HFFc6 (cell line): Measurements from ENCODE around the gene DZIP1. TPM values are rescaled to one million over a fixed set of nuclear protein-coding genes. Genes with fewer than 3 reads are reported as not detected.

ENCODE experiments used
- DNase-seq: peaks from one replicate; pipeline ENCODE4 v3.0.0-alpha.2; 2018
- H3K27ac Mint-ChIP-seq: 2 replicates; pipeline ENCODE4 v1.8.0; 2020; ENCODE audit warnings: mild to moderate bottlenecking, mixed read lengths
- H3K27me3 Mint-ChIP-seq: 2 replicates; pipeline ENCODE4 v1.8.0; 2021; ENCODE audit warnings: mild to moderate bottlenecking, moderate library complexity, mixed read lengths; ENCODE audit not compliant: insufficient read depth
- H3K36me3 Mint-ChIP-seq: 2 replicates; pipeline ENCODE4 v1.8.0; 2021; ENCODE audit warnings: low read depth, mixed read lengths
- H3K4me1 Mint-ChIP-seq: 2 replicates; pipeline ENCODE4 v1.8.0; 2020; ENCODE audit warnings: low read depth, mixed read lengths
- H3K4me3 Mint-ChIP-seq: 2 replicates; pipeline ENCODE4 v1.8.0; 2020; ENCODE audit warnings: mild to moderate bottlenecking, moderate library complexity, mixed read lengths
- H3K9me3 Mint-ChIP-seq: 2 replicates; pipeline ENCODE4 v1.8.0; 2020; ENCODE audit warnings: mild to moderate bottlenecking, mixed read lengths
- total RNA-seq, 6 experiments: library from RNA; stranded (reverse); fragmentation: NEBNext Ultra II Directional; extraction: Animal tissue kit (Norgen Biotek cat#: 25700); gene quantifications; 2 replicates in 1 of 6; 3 replicates in 5 of 6; pipeline ENCODE4 v1.2.3, GENCODE V29; 2021
- TF ChIP-seq, protein P1 (sequence below): fragments of 200-600 bp; sonication (generic); IDR thresholded peaks from 2 replicates; pipeline ENCODE4 v1.5.0; 2021; ENCODE audit warnings: antibody characterized with exemption, mild to moderate bottlenecking

DZIP1 gene
- total RNA-seq, 6 experiments from 2014 or later: 39.3 to 43.8 (median 42.0) TPM

DNA sequence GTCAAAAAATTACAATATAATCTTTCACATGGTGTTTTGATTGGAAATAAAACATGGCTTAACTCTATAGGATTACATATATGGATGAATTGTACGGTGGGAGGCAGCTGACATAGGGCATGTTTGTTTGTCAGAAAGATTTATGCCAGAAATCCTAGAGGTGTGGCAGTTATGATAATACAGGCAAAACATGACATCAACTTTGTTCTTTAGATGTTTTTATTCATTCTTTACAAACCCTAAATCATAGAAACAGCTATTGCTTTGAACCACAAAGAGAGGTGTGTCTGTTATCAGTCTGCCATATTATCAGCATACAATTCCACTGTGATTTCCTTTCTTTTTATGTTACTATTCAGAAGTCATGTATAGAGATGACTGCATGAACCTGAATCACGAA lies 100.2 kb downstream of the DZIP1 start:
- H3K36me3 Mint-ChIP-seq: no peaks in the 10 kb centered on the region
- H3K4me1 Mint-ChIP-seq: peaks cover 9% of the 10 kb centered on the region; the same call in 1 of the 2 replicates
- peaks cover 7% of the 10 kb centered on the region for H3K27me3 Mint-ChIP-seq
- H3K27ac Mint-ChIP-seq: no peak overlapping the region
- TF ChIP-seq, protein P1, sequence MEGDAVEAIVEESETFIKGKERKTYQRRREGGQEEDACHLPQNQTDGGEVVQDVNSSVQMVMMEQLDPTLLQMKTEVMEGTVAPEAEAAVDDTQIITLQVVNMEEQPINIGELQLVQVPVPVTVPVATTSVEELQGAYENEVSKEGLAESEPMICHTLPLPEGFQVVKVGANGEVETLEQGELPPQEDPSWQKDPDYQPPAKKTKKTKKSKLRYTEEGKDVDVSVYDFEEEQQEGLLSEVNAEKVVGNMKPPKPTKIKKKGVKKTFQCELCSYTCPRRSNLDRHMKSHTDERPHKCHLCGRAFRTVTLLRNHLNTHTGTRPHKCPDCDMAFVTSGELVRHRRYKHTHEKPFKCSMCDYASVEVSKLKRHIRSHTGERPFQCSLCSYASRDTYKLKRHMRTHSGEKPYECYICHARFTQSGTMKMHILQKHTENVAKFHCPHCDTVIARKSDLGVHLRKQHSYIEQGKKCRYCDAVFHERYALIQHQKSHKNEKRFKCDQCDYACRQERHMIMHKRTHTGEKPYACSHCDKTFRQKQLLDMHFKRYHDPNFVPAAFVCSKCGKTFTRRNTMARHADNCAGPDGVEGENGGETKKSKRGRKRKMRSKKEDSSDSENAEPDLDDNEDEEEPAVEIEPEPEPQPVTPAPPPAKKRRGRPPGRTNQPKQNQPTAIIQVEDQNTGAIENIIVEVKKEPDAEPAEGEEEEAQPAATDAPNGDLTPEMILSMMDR: no peak
- no peak for DNase-seq
- H3K9me3 Mint-ChIP-seq: no peaks in the 10 kb centered on the region
- H3K4me3 Mint-ChIP-seq: no peak overlapping the region

DNA sequence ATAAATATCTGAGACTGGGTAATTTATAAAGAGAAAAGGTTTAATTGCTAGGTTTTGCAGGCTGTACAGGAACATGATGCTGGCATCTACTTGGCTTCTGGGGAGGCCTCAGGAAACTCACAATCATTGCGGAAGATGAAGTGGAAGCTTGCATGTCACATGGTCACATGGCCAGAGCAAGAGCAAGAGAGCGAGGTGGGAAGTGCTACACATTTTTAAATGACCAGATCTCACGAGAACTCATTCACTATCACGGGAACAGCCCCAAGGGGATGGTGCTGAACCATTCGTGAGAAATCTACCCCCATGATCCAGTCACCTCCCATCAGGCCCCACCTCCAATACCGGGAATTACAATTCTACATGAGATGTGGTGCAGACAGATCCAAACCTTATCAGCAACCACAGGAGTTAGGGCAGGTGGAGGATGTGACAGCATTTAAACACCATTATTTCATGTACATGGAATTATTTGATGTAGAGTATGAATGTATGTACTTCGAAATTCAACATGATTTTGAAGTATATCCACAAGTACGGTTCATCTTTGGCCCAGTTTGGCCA lies 102.5 kb downstream of the DZIP1 start:
- Mint-ChIP-seq H3K27ac (no peak overlapping the region), H3K27me3 (peaks cover 13% of the 10 kb centered on the region), H3K4me1 (no peaks in the 10 kb centered on the region), H3K4me3 (no peak overlapping the region), H3K36me3 (no peaks in the 10 kb centered on the region), H3K9me3 (no peaks in the 10 kb centered on the region)
- no peak for DNase-seq
- TF ChIP-seq, protein P1: no peak

DNA sequence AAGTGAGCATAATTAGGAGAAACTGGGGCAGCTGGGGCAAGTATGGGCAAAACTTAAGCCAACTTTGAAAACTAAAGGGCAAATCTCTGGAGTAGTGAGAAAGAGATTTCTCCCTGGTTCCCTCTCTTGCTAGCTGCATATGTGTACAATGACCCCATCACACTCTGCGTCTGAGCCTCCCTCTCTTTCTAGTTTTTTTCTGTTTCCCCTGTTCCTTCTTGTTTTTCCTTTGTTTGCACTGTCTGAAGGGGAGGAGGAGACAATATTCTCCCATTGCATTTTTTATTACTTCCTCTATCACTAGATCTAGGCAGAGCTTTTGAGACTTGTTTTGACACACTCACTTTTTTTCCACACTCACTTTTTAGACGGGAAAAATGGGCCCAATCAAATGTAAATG lies 103.2 kb downstream of the DZIP1 start:
- DNase-seq: no peak
- TF ChIP-seq, protein P1: no peak
- Mint-ChIP-seq H3K36me3 (no peaks in the 10 kb centered on the region), H3K4me1 (peaks cover 6% of the 10 kb centered on the region), H3K9me3 (no peaks in the 10 kb centered on the region), H3K27me3 (peaks cover 12% of the 10 kb centered on the region), H3K4me3 (no peak overlapping the region), H3K27ac (no peak overlapping the region)

DNA sequence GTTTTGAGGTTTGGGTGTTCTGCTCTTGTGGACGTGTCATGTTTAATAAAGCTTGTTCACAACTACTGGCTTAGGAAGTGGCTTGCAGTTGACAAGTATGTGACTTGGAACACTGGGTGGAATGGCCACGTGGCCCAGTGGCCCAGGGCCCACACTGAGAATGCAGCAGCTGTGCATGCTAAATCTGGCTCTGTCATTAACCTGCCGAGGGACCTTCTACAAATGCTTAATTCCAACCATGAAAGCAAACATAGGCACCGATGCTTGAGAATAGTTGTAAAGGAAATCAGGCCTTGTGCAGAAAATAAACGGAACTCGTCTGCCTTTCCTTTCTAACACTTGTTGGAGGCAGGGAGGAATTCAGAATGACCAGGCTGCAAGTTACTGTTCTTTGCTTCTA lies 103.6 kb downstream of the DZIP1 start:
- peaks cover 12% of the 10 kb centered on the region for H3K27me3 Mint-ChIP-seq
- no peak for DNase-seq
- no peaks in the 10 kb centered on the region for H3K9me3 Mint-ChIP-seq
- TF ChIP-seq, protein P1: no peak
- no peak overlapping the region for H3K27ac Mint-ChIP-seq
- peaks cover 7% of the 10 kb centered on the region for H3K4me1 Mint-ChIP-seq
- H3K36me3 Mint-ChIP-seq: no peaks in the 10 kb centered on the region
- H3K4me3 Mint-ChIP-seq: no peak overlapping the region

DNA sequence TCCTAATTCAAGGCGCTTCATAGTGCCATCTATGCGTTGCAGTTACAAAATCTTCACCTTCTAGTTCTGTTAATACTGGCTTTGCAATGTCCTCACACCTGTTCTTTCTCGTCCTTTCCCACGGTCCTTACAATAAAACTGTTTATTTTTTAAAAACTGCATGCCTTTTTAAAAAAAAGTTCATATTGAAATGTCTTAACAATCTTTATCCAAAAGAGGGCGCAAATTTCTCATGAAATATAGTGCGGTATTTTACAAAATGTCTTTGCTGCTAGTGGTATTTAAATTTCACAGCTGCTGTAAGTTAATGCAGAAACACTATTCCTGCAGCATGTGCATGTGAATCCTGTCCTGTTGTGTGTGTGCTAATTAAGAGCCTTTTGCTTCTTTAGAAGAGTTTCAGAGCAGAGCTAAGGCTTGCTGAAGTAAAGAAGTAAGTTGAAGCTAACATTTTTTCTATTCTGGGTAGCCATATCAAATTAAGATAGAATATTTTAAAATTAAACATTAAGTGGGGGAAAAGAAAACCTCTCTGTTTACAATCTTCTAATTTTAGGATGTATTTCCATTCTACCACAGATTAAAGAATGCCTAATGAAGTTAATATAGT lies 107.8 kb downstream of the DZIP1 start:
- TF ChIP-seq, protein P1: peak; percentile 80
- H3K27me3 Mint-ChIP-seq: peaks cover 20% of the 10 kb centered on the region
- no peaks in the 10 kb centered on the region for H3K36me3 Mint-ChIP-seq
- no peak overlapping the region for H3K4me3 Mint-ChIP-seq
- peak; percentile 2 for DNase-seq
- H3K27ac Mint-ChIP-seq: no peak overlapping the region
- H3K9me3 Mint-ChIP-seq: no peaks in the 10 kb centered on the region
- peaks cover 19% of the 10 kb centered on the region for H3K4me1 Mint-ChIP-seq
